ENCODE data around the gene WNT8A.

- TF ChIP-seq EZH2 (IDR thresholded peaks at IDR 0.05; ENCODE audit: borderline replicate concordance, low read depth, low read length, severe bottlenecking) (no peak), CTCF (IDR thresholded peaks at IDR 0.05; ENCODE audit: borderline replicate concordance, extremely low read depth, low read length, poor library complexity, severe bottlenecking) (peak; percentile 59)
Measured at GRCh38 chr5:138065102-138065501, 18.7 kb upstream of the WNT8A start.
